HepG2 (cell line): ENCODE measurements around the gene CSTF1. TPM values are rescaled to one million over a fixed set of nuclear protein-coding genes. Genes with fewer than 3 reads are reported as not detected.

Experiments used
- ARID3A ChIP-seq: IDR thresholded peaks from 2 replicates; pipeline ENCODE4 v1.6.1; 2012; ENCODE audit warnings: low read depth, low read length, improper control_type of control experiment
- CEBPZ ChIP-seq: IDR thresholded peaks from 2 replicates; pipeline ENCODE4 v1.6.1; 2012; ENCODE audit warnings: low read length, improper control_type of control experiment
- KDM5A ChIP-seq: fragments of 200-600 bp; sonication (generic); IDR thresholded peaks from 2 replicates; pipeline ENCODE4 v1.7.0; 2018; ENCODE audit warnings: antibody characterized with exemption, mild to moderate bottlenecking, low read length, borderline replicate concordance
- REL ChIP-seq: sonication (generic); formaldehyde crosslinking; conservative IDR thresholded peaks from 2 replicates; pipeline ENCODE4 v1.8.0; 2022; ENCODE audit warnings: mild to moderate bottlenecking, missing genetic modification reagents, moderate library complexity
- SPEN ChIP-seq: sonication (generic); formaldehyde crosslinking; IDR thresholded peaks from 2 replicates; pipeline ENCODE4 v1.5.1; 2020; ENCODE audit warnings: low read depth, mild to moderate bottlenecking, missing genetic modification reagents
- UBTF ChIP-seq: sonication (generic); formaldehyde crosslinking; IDR thresholded peaks from 2 replicates; pipeline ENCODE4 v1.4.0; 2020; ENCODE audit warnings: mild to moderate bottlenecking, missing genetic modification reagents
- YEATS2 ChIP-seq: sonication (generic); formaldehyde crosslinking; IDR thresholded peaks from 2 replicates; pipeline ENCODE4 v1.4.0; 2020; ENCODE audit warnings: missing genetic modification reagents, borderline replicate concordance
- ZBTB42 ChIP-seq: sonication (generic); formaldehyde crosslinking; IDR thresholded peaks from 2 replicates; pipeline ENCODE4 v1.5.0; 2020; ENCODE audit warnings: mild to moderate bottlenecking, missing genetic modification reagents
- ZFP90 ChIP-seq: sonication (generic); formaldehyde crosslinking; IDR thresholded peaks from 2 replicates; pipeline ENCODE4 v1.8.0; 2022; ENCODE audit warnings: missing genetic modification reagents, mild to moderate bottlenecking, inconsistent platforms, borderline replicate concordance
- ZFX ChIP-seq: sonication (generic); formaldehyde crosslinking; IDR thresholded peaks from 2 replicates; pipeline ENCODE4 v1.4.0; 2020; ENCODE audit warnings: mild to moderate bottlenecking, low read depth, missing genetic modification reagents, moderate library complexity
- ZIK1 ChIP-seq: sonication (generic); formaldehyde crosslinking; IDR thresholded peaks from 2 replicates; pipeline ENCODE4 v1.5.0; 2020; ENCODE audit warnings: mild to moderate bottlenecking, low read depth, missing genetic modification reagents, borderline replicate concordance
- ZNF33A ChIP-seq: sonication (generic); formaldehyde crosslinking; IDR thresholded peaks from 2 replicates; pipeline ENCODE4 v1.5.1; 2020; ENCODE audit warnings: missing genetic modification reagents, mild to moderate bottlenecking, moderate library complexity, borderline replicate concordance
- polyA plus RNA-seq, 8 experiments: library from polyadenylated mRNA; depleted of rRNA in 3 of 8; stranded (reverse) in 7 of 8; unstranded in 1 of 8; fragments of >200 nt; fragmentation: Illumina TruSeq in 4 of 8; extraction: Trizol in 4 of 8; gene quantifications; 2 replicates each; pipeline versions ENCODE4 v1.2.1 to v1.2.3, GENCODE V29; 2011 to 2016; ENCODE audit warnings: low read depth in 4 of 8, missing spikeins in 1 of 8, mixed read lengths in 1 of 8; ENCODE audit not compliant: insufficient read depth in 1 of 8
- total RNA-seq, 5 experiments: library from RNA; depleted of rRNA; stranded (reverse); fragments of >200 nt; fragmentation: Illumina TruSeq; extraction: Trizol; gene quantifications; 2 replicates each; pipeline ENCODE4 v1.2.3, GENCODE V29; 2016; ENCODE audit warnings: low read depth in 1 of 5

Gene CSTF1
- total and polyA plus RNA-seq, 2 of the 13 experiments (the other 11 are each of a cell fraction or from before 2014, with no cell fraction given) = 70.9 to 100 TPM

GRCh38 chr20:56391037-56391436 is 1.4 kb upstream of the CSTF1 start (continued):
- TF ChIP-seq ZFP90 (CRISPR knock-in tag) (no peak), ZBTB42 (CRISPR knock-in tag) (0 out of 2 replicates have a peak, but pooled peaks have one; percentile 16), ZFX (CRISPR knock-in tag) (peak; percentile 37; the same call in 1 of the 2 replicates), UBTF (CRISPR knock-in tag) (no peak), SPEN (CRISPR knock-in tag) (0 out of 2 replicates have a peak, but pooled peaks have one; percentile 9), ZIK1 (CRISPR knock-in tag) (0 out of 2 replicates have a peak, but pooled peaks have one; percentile 48), ARID3A (no peak), YEATS2 (no peak), ZNF33A (CRISPR knock-in tag) (no peak), REL (CRISPR knock-in tag) (no peak), KDM5A (no peak; the same call in 1 of the 2 replicates), CEBPZ (no peak)
